ENCODE results near the gene PRRG4.

The PRRG4 gene

GRCh38 chr11:32899438-32899837 lies 69.7 kb downstream of the PRRG4 start:
- Histone ChIP-seq H3K14ac (ENCODE audit: low read length in 2 of 2) (no peak overlapping the region), H3K79me1 (replicated peaks; ENCODE audit: low read length, poor library complexity, severe bottlenecking) (peaks cover 12% of the 10 kb centered on the region), H3K9ac (ENCODE audit: low read length) (no peak overlapping the region), H4K91ac (ENCODE audit: low read length) (no peak overlapping the region), H3K4me3 (ENCODE audit: insufficient read depth in 1 of 2, low read depth in 1 of 2, low read length in 2 of 2) (no peak overlapping the region), H3K36me3 (ENCODE audit: control insufficient read depth in 1 of 2, insufficient read depth in 2 of 2, low read depth in 1 of 2, low read length in 2 of 2) (no peaks in the 10 kb centered on the region), H3K4ac (ENCODE audit: low read depth in 1 of 2, low read length in 2 of 2) (no peak overlapping the region), H2BK12ac (ENCODE audit: low read length in 2 of 2) (no peak overlapping the region), H3K27me3 (ENCODE audit: control insufficient read depth in 1 of 2, insufficient read depth in 1 of 2, low read length in 2 of 2) (no peaks in the 10 kb centered on the region), H3K23ac (ENCODE audit: low read length in 2 of 2) (no peak overlapping the region), H2BK15ac (ENCODE audit: low read depth, poor library complexity, severe bottlenecking) (no peak overlapping the region), H2AFZ (ENCODE audit: low read depth, low read length) (no peak overlapping the region), H2AK5ac (ENCODE audit: low read length, severe bottlenecking) (no peak overlapping the region), H3K4me1 (ENCODE audit: control insufficient read depth, insufficient read depth, low read depth, low read length) (no peaks in the 10 kb centered on the region), H3K4me2 (ENCODE audit: low read length, poor library complexity, severe bottlenecking) (no peak overlapping the region), H4K8ac (ENCODE audit: low read length) (no peak overlapping the region), H3K18ac (ENCODE audit: low read depth in 1 of 2, low read length in 2 of 2) (no peak overlapping the region), H2BK5ac (ENCODE audit: low read depth, low read length, poor library complexity, severe bottlenecking) (no peak overlapping the region), H3K9me3 (ENCODE audit: control insufficient read depth, low read length) (no peaks in the 10 kb centered on the region), H2BK120ac (ENCODE audit: low read depth, low read length) (no peak overlapping the region), H3K27ac (ENCODE audit: low read length, poor library complexity, severe bottlenecking) (no peak overlapping the region)
- DNase-seq, result no peak

- WGBS, result 96% methylated on average over 3 of the region's 4 CpGs
- Histone ChIP-seq H2BK15ac (ENCODE audit: low read depth, poor library complexity, severe bottlenecking) (no peak overlapping the region), H4K8ac (ENCODE audit: low read length) (no peak overlapping the region), H3K14ac (ENCODE audit: low read length in 2 of 2) (no peak overlapping the region), H3K4me1 (ENCODE audit: control insufficient read depth, insufficient read depth, low read depth, low read length) (no peaks in the 10 kb centered on the region), H3K4me3 (ENCODE audit: insufficient read depth in 1 of 2, low read depth in 1 of 2, low read length in 2 of 2) (no peak overlapping the region), H4K91ac (ENCODE audit: low read length) (no peak overlapping the region), H3K79me1 (replicated peaks; ENCODE audit: low read length, poor library complexity, severe bottlenecking) (peaks cover 15% of the 10 kb centered on the region), H2BK5ac (ENCODE audit: low read depth, low read length, poor library complexity, severe bottlenecking) (no peak overlapping the region), H3K9ac (ENCODE audit: low read length) (no peak overlapping the region), H3K27me3 (ENCODE audit: control insufficient read depth in 1 of 2, insufficient read depth in 1 of 2, low read length in 2 of 2) (no peaks in the 10 kb centered on the region), H3K4me2 (ENCODE audit: low read length, poor library complexity, severe bottlenecking) (no peak overlapping the region), H2BK12ac (ENCODE audit: low read length in 2 of 2) (no peak overlapping the region), H3K36me3 (ENCODE audit: control insufficient read depth in 1 of 2, insufficient read depth in 2 of 2, low read depth in 1 of 2, low read length in 2 of 2) (no peaks in the 10 kb centered on the region), H2AFZ (ENCODE audit: low read depth, low read length) (no peak overlapping the region), H2AK5ac (ENCODE audit: low read length, severe bottlenecking) (no peak overlapping the region), H3K23ac (ENCODE audit: low read length in 2 of 2) (no peak overlapping the region), H3K18ac (ENCODE audit: low read depth in 1 of 2, low read length in 2 of 2) (no peak overlapping the region), H2BK120ac (ENCODE audit: low read depth, low read length) (no peak overlapping the region), H3K4ac (ENCODE audit: low read depth in 1 of 2, low read length in 2 of 2) (no peak overlapping the region), H3K9me3 (ENCODE audit: control insufficient read depth, low read length) (no peaks in the 10 kb centered on the region), H3K27ac (ENCODE audit: low read length, poor library complexity, severe bottlenecking) (no peak overlapping the region)
- no peak for DNase-seq
Measured at GRCh38 chr11:32902089-32902665, 72.5 kb downstream of the PRRG4 start.

GRCh38 chr11:32905028-32905667 lies 75.4 kb downstream of the PRRG4 start:
- Histone ChIP-seq H4K91ac (ENCODE audit: low read length) (no peak overlapping the region), H3K4me3 (ENCODE audit: insufficient read depth in 1 of 2, low read depth in 1 of 2, low read length in 2 of 2) (no peak overlapping the region), H3K4ac (ENCODE audit: low read depth in 1 of 2, low read length in 2 of 2) (no peak overlapping the region), H3K4me2 (ENCODE audit: low read length, poor library complexity, severe bottlenecking) (no peak overlapping the region), H4K8ac (ENCODE audit: low read length) (no peak overlapping the region), H2AFZ (ENCODE audit: low read depth, low read length) (no peak overlapping the region), H2BK120ac (ENCODE audit: low read depth, low read length) (no peak overlapping the region), H3K18ac (ENCODE audit: low read depth in 1 of 2, low read length in 2 of 2) (no peak overlapping the region), H2BK15ac (ENCODE audit: low read depth, poor library complexity, severe bottlenecking) (no peak overlapping the region), H3K27ac (ENCODE audit: low read length, poor library complexity, severe bottlenecking) (peak overlapping the region; percentile 25), H3K9ac (ENCODE audit: low read length) (peak overlapping the region; percentile 37), H3K14ac (ENCODE audit: low read length in 2 of 2) (no peak overlapping the region), H3K27me3 (ENCODE audit: control insufficient read depth in 1 of 2, insufficient read depth in 1 of 2, low read length in 2 of 2) (no peaks in the 10 kb centered on the region), H2AK5ac (ENCODE audit: low read length, severe bottlenecking) (no peak overlapping the region), H2BK12ac (ENCODE audit: low read length in 2 of 2) (no peak overlapping the region), H3K23ac (ENCODE audit: low read length in 2 of 2) (no peak overlapping the region), H3K36me3 (ENCODE audit: control insufficient read depth in 1 of 2, insufficient read depth in 2 of 2, low read depth in 1 of 2, low read length in 2 of 2) (peaks cover 0 to 2% of the 10 kb centered on the region in 2 experiments), H3K9me3 (ENCODE audit: control insufficient read depth, low read length) (no peaks in the 10 kb centered on the region), H3K79me1 (replicated peaks; ENCODE audit: low read length, poor library complexity, severe bottlenecking) (peaks cover 19% of the 10 kb centered on the region), H2BK5ac (ENCODE audit: low read depth, low read length, poor library complexity, severe bottlenecking) (no peak overlapping the region), H3K4me1 (ENCODE audit: control insufficient read depth, insufficient read depth, low read depth, low read length) (no peaks in the 10 kb centered on the region)
- DNase-seq, result no peak
- 100% methylated on average over 1 of the region's 3 CpGs for WGBS
